ENCODE results near the gene PPIA. TPM values are rescaled to one million over a fixed set of nuclear protein-coding genes. Genes with fewer than 3 reads are reported as not detected.

The PPIA gene
- total RNA-seq, 1 experiment from 2014 or later, result 3,047 TPM

DNA sequence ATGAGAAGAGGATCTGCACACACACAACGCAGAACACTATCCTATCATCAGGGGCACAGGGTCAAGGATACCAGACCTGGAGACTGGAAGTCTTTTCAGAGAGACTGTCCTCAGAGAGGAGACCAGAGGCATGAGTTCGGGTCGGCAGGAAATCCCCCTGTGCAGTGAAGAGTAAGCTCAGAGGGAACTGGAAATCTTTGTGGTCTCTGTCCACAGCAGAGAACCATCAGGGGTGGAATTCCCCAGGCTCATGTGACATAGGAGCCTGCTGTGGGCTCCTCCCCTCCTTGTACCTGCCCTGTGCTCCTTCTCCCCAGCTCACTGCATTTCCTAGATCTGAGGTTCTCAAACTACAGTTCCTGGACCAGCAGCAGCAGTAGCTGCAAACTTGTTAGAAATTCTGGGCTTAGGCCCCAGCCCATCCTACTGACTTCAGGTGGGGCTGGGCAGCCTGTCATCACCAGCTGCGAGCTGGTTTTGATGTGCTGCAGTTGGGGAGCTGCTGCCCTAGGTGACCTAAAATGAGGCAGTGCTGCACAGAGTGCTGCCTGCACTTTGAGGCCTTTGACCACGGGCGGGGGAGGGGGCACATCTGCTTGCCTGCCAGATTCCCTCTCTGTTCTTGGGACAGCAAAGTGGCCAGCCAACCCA, 45.4 kb upstream of the PPIA start:
- no peaks in the 10 kb centered on the region for H3K9me3 ChIP-seq (ENCODE audit: low read depth, low read length, poor library complexity, severe bottlenecking)
- DNase-seq (ENCODE audit: low spot score), result no peak
- TF ChIP-seq, protein P1, sequence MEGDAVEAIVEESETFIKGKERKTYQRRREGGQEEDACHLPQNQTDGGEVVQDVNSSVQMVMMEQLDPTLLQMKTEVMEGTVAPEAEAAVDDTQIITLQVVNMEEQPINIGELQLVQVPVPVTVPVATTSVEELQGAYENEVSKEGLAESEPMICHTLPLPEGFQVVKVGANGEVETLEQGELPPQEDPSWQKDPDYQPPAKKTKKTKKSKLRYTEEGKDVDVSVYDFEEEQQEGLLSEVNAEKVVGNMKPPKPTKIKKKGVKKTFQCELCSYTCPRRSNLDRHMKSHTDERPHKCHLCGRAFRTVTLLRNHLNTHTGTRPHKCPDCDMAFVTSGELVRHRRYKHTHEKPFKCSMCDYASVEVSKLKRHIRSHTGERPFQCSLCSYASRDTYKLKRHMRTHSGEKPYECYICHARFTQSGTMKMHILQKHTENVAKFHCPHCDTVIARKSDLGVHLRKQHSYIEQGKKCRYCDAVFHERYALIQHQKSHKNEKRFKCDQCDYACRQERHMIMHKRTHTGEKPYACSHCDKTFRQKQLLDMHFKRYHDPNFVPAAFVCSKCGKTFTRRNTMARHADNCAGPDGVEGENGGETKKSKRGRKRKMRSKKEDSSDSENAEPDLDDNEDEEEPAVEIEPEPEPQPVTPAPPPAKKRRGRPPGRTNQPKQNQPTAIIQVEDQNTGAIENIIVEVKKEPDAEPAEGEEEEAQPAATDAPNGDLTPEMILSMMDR (conservative IDR thresholded peaks at IDR 0.05; ENCODE audit: low read depth, low read length), result no peak
- TF ChIP-seq EZH2 (IDR thresholded peaks at IDR 0.05; ENCODE audit: borderline replicate concordance, low read depth, low read length, poor library complexity, severe bottlenecking), result no peak
- intact Hi-C loops (cut with micrococcal nuclease; ENCODE audit: unreplicated experiment), result no loop called here
- peak overlapping the region; percentile 27 for H3K27ac ChIP-seq (ENCODE audit: low read depth, low read length, poor library complexity, severe bottlenecking)
- ChIA-PET POLR2A (ENCODE audit: low non-redundant PET) (no interaction called here), CTCF (no interaction called here)
- no TSS peak for BruUV-seq (replicated peaks)
- peaks cover 13% of the 10 kb centered on the region for H3K4me1 ChIP-seq (ENCODE audit: insufficient read depth, low read length, poor library complexity, severe bottlenecking)
- peaks cover 10% of the 10 kb centered on the region for H3K36me3 ChIP-seq (ENCODE audit: insufficient read depth, low read length, poor library complexity, severe bottlenecking)
- H3K27me3 ChIP-seq (replicated peaks; ENCODE audit: insufficient read depth, low read depth, low read length, poor library complexity), result no peaks in the 10 kb centered on the region
- no peak overlapping the region for H3K4me3 ChIP-seq (ENCODE audit: low read depth, low read length, poor library complexity, severe bottlenecking)

DNA sequence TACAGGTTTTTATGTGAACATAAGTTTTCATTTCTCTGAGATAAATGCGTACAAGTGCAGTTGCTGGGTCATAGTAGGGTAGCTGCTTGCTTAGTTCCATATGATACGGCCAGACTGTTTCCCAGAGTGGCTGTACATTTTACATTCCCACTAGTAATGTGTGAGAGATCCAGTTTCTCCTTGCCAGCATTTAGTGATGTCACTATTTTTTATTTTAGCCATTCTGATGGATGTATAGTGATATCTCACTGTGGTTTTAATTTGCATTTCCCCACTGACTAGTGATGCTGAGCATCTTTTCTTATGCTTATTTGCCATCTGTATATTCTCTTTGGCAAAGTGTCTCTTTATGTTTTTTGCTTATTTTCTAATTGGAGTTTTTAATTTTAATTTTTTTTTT, 43.7 kb upstream of the PPIA start:
- POLR2A ChIA-PET (ENCODE audit: low non-redundant PET), result no interaction called here
- intact Hi-C loops (cut with micrococcal nuclease; ENCODE audit: unreplicated experiment), result no loop called here
- CTCF ChIA-PET, result no interaction called here

DNA sequence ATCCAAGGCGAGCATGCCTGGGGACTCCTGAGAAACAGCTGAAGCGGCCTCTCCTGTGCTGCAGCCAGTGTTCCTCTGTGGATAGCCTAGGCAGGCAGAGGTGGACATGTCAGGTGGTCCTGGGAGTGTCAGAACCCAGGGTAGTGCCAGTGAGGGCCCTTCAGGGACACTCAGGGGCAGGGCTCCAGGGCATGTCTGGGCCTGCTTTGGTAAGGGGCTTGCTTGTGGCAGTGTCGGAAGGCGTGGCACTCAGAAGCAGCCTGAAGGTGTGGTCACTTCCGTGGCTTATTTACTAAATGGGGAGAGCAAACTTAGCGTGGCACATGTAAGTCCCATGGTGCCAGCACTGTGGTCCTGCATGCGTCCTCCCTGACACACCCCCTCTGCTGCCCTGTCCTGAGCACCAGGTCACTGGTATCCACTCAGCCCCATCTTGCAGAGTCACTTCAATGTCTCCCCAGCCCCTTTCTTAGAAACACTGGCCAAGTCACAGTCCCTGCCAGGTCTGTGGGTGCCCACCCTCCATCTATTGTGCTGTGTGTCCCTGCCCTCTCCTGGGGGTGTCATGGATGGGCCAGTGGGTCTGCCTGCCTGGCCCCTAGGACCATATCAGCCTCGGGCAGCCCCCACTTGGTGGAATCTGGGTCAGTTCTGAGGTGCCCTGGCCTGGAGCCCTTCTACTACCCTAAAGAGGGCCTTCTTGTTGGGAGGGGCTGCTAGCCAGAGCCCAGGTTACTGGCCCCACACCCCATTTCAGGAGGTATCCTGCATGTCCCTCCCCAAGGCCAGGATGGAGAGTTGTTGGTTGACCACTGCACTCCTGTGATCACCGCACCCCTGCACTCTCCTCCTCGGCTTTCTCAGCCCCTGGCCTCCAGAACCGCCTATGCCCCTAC, 41.4 kb upstream of the PPIA start:
- TF ChIP-seq, protein P1 (conservative IDR thresholded peaks at IDR 0.05; ENCODE audit: low read depth, low read length), result no peak
- TF ChIP-seq EZH2 (IDR thresholded peaks at IDR 0.05; ENCODE audit: borderline replicate concordance, low read depth, low read length, poor library complexity, severe bottlenecking), result no peak
- BruUV-seq (replicated peaks), result no TSS peak
- no peaks in the 10 kb centered on the region for H3K27me3 ChIP-seq (replicated peaks; ENCODE audit: insufficient read depth, low read depth, low read length, poor library complexity)
- ChIA-PET CTCF (no interaction called here), POLR2A (ENCODE audit: low non-redundant PET) (no interaction called here)
- H3K9me3 ChIP-seq (ENCODE audit: low read depth, low read length, poor library complexity, severe bottlenecking), result no peaks in the 10 kb centered on the region
- no peak overlapping the region for H3K4me3 ChIP-seq (ENCODE audit: low read depth, low read length, poor library complexity, severe bottlenecking)
- no peak for DNase-seq (ENCODE audit: low spot score)
- intact Hi-C loops (cut with micrococcal nuclease; ENCODE audit: unreplicated experiment), result no loop called here
- H3K27ac ChIP-seq (ENCODE audit: low read depth, low read length, poor library complexity, severe bottlenecking), result peak overlapping the region; percentile 8
- peaks cover 6% of the 10 kb centered on the region for H3K4me1 ChIP-seq (ENCODE audit: insufficient read depth, low read length, poor library complexity, severe bottlenecking)
- H3K36me3 ChIP-seq (ENCODE audit: insufficient read depth, low read length, poor library complexity, severe bottlenecking), result peaks cover 18% of the 10 kb centered on the region

More for the DNA sequence above, 43.7 kb upstream of the PPIA start:
- Histone ChIP-seq H3K27me3 (replicated peaks; ENCODE audit: insufficient read depth, low read depth, low read length, poor library complexity) (no peaks in the 10 kb centered on the region), H3K9me3 (ENCODE audit: low read depth, low read length, poor library complexity, severe bottlenecking) (no peaks in the 10 kb centered on the region), H3K27ac (ENCODE audit: low read depth, low read length, poor library complexity, severe bottlenecking) (no peak overlapping the region), H3K4me1 (ENCODE audit: insufficient read depth, low read length, poor library complexity, severe bottlenecking) (peaks cover 13% of the 10 kb centered on the region), H3K36me3 (ENCODE audit: insufficient read depth, low read length, poor library complexity, severe bottlenecking) (peaks cover 11% of the 10 kb centered on the region), H3K4me3 (ENCODE audit: low read depth, low read length, poor library complexity, severe bottlenecking) (no peak overlapping the region)
- TF ChIP-seq, protein P1 (conservative IDR thresholded peaks at IDR 0.05; ENCODE audit: low read depth, low read length), result no peak
- TF ChIP-seq EZH2 (IDR thresholded peaks at IDR 0.05; ENCODE audit: borderline replicate concordance, low read depth, low read length, poor library complexity, severe bottlenecking), result no peak
- DNase-seq (ENCODE audit: low spot score), result no peak
- BruUV-seq (replicated peaks), result no TSS peak
